ENCODE measurements around the gene CYSLTR2.

CYSLTR2 gene

GRCh38 chr13:48640767-48641166, 13.0 kb upstream of the CYSLTR2 start:
- no peak for TF ChIP-seq EZH2 (IDR thresholded peaks at IDR 0.05; ENCODE audit: borderline replicate concordance, low read length)
- no peak for TF ChIP-seq CTCF (IDR thresholded peaks at IDR 0.05; ENCODE audit: low read length)
- no peak overlapping the region for H2AFZ ChIP-seq (ENCODE audit: low read length)
- no peaks in the 10 kb centered on the region for H3K79me2 ChIP-seq (ENCODE audit: insufficient read depth, low read length)
- peaks cover 4% of the 10 kb centered on the region; the same call in 1 of the 2 replicates for H3K9me3 ChIP-seq (ENCODE audit: low read length)
- H3K36me3 ChIP-seq (ENCODE audit: insufficient read depth, low read length), result no peaks in the 10 kb centered on the region
- no peaks in the 10 kb centered on the region for H3K4me1 ChIP-seq (ENCODE audit: insufficient read depth, low read length, severe bottlenecking)
- peaks cover 6% of the 10 kb centered on the region; the same call in 1 of the 2 replicates for H3K27me3 ChIP-seq (ENCODE audit: insufficient read depth, low read length)
- H3K9ac ChIP-seq (ENCODE audit: low read length), result no peak overlapping the region
- H4K20me1 ChIP-seq (ENCODE audit: insufficient read depth, low read length), result no peaks in the 10 kb centered on the region
- H3K27ac ChIP-seq (ENCODE audit: low read depth, low read length, poor library complexity, severe bottlenecking), result no peak overlapping the region
- no peak overlapping the region for H3K4me3 ChIP-seq (ENCODE audit: low read depth, low read length, poor library complexity, severe bottlenecking)
- H3F3A ChIP-seq (ENCODE audit: insufficient read depth, low read length), result no peaks in the 10 kb centered on the region
- H3K9me2 ChIP-seq (ENCODE audit: low read depth, low read length), result no peaks in the 10 kb centered on the region
- H3K4me2 ChIP-seq (ENCODE audit: low read length), result no peak overlapping the region

- Histone ChIP-seq H3K4me1 (ENCODE audit: insufficient read depth, low read length, severe bottlenecking) (no peaks in the 10 kb centered on the region), H4K20me1 (ENCODE audit: insufficient read depth, low read length) (no peaks in the 10 kb centered on the region), H3K9me2 (ENCODE audit: low read depth, low read length) (no peaks in the 10 kb centered on the region), H3K9ac (ENCODE audit: low read length) (no peak overlapping the region), H3K4me3 (ENCODE audit: low read depth, low read length, poor library complexity, severe bottlenecking) (no peak overlapping the region), H3K27ac (ENCODE audit: low read depth, low read length, poor library complexity, severe bottlenecking) (no peak overlapping the region), H2AFZ (ENCODE audit: low read length) (no peak overlapping the region), H3K27me3 (ENCODE audit: insufficient read depth, low read length) (peaks cover 7% of the 10 kb centered on the region; the same call in 1 of the 2 replicates), H3K4me2 (ENCODE audit: low read length) (no peak overlapping the region), H3K9me3 (ENCODE audit: low read length) (0 out of 2 replicates have a peak, but pooled peaks cover under 1% of the 10 kb centered on the region), H3F3A (ENCODE audit: insufficient read depth, low read length) (no peaks in the 10 kb centered on the region), H3K79me2 (ENCODE audit: insufficient read depth, low read length) (no peaks in the 10 kb centered on the region), H3K36me3 (ENCODE audit: insufficient read depth, low read length) (no peaks in the 10 kb centered on the region)
- no peak for TF ChIP-seq EZH2 (IDR thresholded peaks at IDR 0.05; ENCODE audit: borderline replicate concordance, low read length)
- TF ChIP-seq CTCF (IDR thresholded peaks at IDR 0.05; ENCODE audit: low read length), result no peak
Observed at GRCh38 chr13:48641404-48641803, 12.3 kb upstream of the CYSLTR2 start.

- H3K4me2 ChIP-seq (ENCODE audit: low read length), result no peak overlapping the region
- no peaks in the 10 kb centered on the region for H3F3A ChIP-seq (ENCODE audit: insufficient read depth, low read length)
- H3K9ac ChIP-seq (ENCODE audit: low read length), result no peak overlapping the region
- H3K27ac ChIP-seq (ENCODE audit: low read depth, low read length, poor library complexity, severe bottlenecking), result no peak overlapping the region
- peaks cover 7% of the 10 kb centered on the region; the same call in 1 of the 2 replicates for H3K27me3 ChIP-seq (ENCODE audit: insufficient read depth, low read length)
- no peaks in the 10 kb centered on the region for H3K79me2 ChIP-seq (ENCODE audit: insufficient read depth, low read length)
- H3K9me3 ChIP-seq (ENCODE audit: low read length), result no peaks in the 10 kb centered on the region
- no peak overlapping the region for H3K4me3 ChIP-seq (ENCODE audit: low read depth, low read length, poor library complexity, severe bottlenecking)
- no peaks in the 10 kb centered on the region for H3K9me2 ChIP-seq (ENCODE audit: low read depth, low read length)
- no peaks in the 10 kb centered on the region for H4K20me1 ChIP-seq (ENCODE audit: insufficient read depth, low read length)
- H3K36me3 ChIP-seq (ENCODE audit: insufficient read depth, low read length), result no peaks in the 10 kb centered on the region
- no peak overlapping the region for H2AFZ ChIP-seq (ENCODE audit: low read length)
- H3K4me1 ChIP-seq (ENCODE audit: insufficient read depth, low read length, severe bottlenecking), result no peaks in the 10 kb centered on the region
- TF ChIP-seq CTCF (IDR thresholded peaks at IDR 0.05; ENCODE audit: low read length) (no peak), EZH2 (IDR thresholded peaks at IDR 0.05; ENCODE audit: borderline replicate concordance, low read length) (no peak)
Observed at GRCh38 chr13:48642061-48642460, 11.7 kb upstream of the CYSLTR2 start.
